Rectal smooth muscle tissue (tissue), 1 donor: Measurements from ENCODE around the gene ST6GALNAC2.
"Not testable (repeated sequence)": the region's sequence is repeated elsewhere in the genome, so short reads cannot be mapped to it uniquely, and the experiment has no call there.

Source experiments
- H3K27ac ChIP-seq: one replicate; pipeline ENCODE4 v1.7.0; 2013; ENCODE audit warnings: low read depth, low read length, inconsistent platforms
- H3K27me3 ChIP-seq: one replicate; pipeline ENCODE4 v1.7.0; 2013; ENCODE audit warnings: low read length; ENCODE audit not compliant: control insufficient read depth, insufficient read depth
- H3K36me3 ChIP-seq: one replicate; pipeline ENCODE4 v1.7.0; 2013; ENCODE audit warnings: low read length; ENCODE audit not compliant: control insufficient read depth, insufficient read depth
- H3K4me1 ChIP-seq: one replicate; pipeline ENCODE4 v1.7.0; 2013; ENCODE audit warnings: low read length; ENCODE audit not compliant: control insufficient read depth, insufficient read depth
- H3K4me3 ChIP-seq: one replicate; pipeline ENCODE4 v1.7.0; 2013; ENCODE audit warnings: low read length
- H3K9ac ChIP-seq: one replicate; pipeline ENCODE4 v1.7.0; 2013; ENCODE audit warnings: low read length

The ST6GALNAC2 gene

GRCh38 chr17:76538281-76538931 lies 47.3 kb downstream of the ST6GALNAC2 start:
- Histone ChIP-seq H3K4me1 (peaks cover 9% of the 10 kb centered on the region), H3K27ac (no peak overlapping the region), H3K9ac (no peak overlapping the region)

GRCh38 chr17:76537578-76538280 lies 47.9 kb downstream of the ST6GALNAC2 start, which contains the start of gene CYGB:
TSS of gene CYGB (minus strand) at chr17:76537709. CDS start at chr17:76537542, 167 bp downstream.
- Histone ChIP-seq H3K4me1 (peaks cover 9% of the 10 kb centered on the region), H3K27ac (peak within 1 kb of the TSS; percentile 30), H3K36me3 (no peaks in the 10 kb centered on the region), H3K4me3 (peak within 1 kb of the TSS; percentile 52), H3K27me3 (peaks cover 8% of the 10 kb centered on the region), H3K9ac (no peak within 1 kb of the TSS)

More at GRCh38 chr17:76538281-76538931, 47.3 kb downstream of the ST6GALNAC2 start:
- H3K4me3 ChIP-seq: peak overlapping the region; percentile 24
- peaks cover 8% of the 10 kb centered on the region for H3K27me3 ChIP-seq
- no peaks in the 10 kb centered on the region for H3K36me3 ChIP-seq

- Histone ChIP-seq H3K4me3 (peak overlapping the region; percentile 52), H3K4me1 (peaks cover 9% of the 10 kb centered on the region), H3K27ac (peak overlapping the region; percentile 30), H3K36me3 (no peaks in the 10 kb centered on the region), H3K27me3 (peaks cover 8% of the 10 kb centered on the region), H3K9ac (no peak overlapping the region)
These were observed 48.4 kb downstream of the ST6GALNAC2 start for GRCh38 chr17:76537288-76537577.

GRCh38 chr17:76536511-76537287 lies 49.0 kb downstream of the ST6GALNAC2 start:
- peak overlapping the region; percentile 52 for H3K4me3 ChIP-seq
- H3K27ac ChIP-seq: peak overlapping the region; percentile 30
- no peak overlapping the region for H3K9ac ChIP-seq
- peaks cover 8% of the 10 kb centered on the region for H3K27me3 ChIP-seq
- peaks cover 9% of the 10 kb centered on the region for H3K4me1 ChIP-seq
- H3K36me3 ChIP-seq: no peaks in the 10 kb centered on the region

- Histone ChIP-seq H3K27me3 (peaks cover 8% of the 10 kb centered on the region), H3K36me3 (no peaks in the 10 kb centered on the region), H3K4me1 (peaks cover 6% of the 10 kb centered on the region), H3K27ac (no peak overlapping the region), H3K4me3 (no peak overlapping the region), H3K9ac (no peak overlapping the region)
These were observed 49.7 kb downstream of the ST6GALNAC2 start for GRCh38 chr17:76535788-76536510.

- Histone ChIP-seq H3K27ac (no peak overlapping the region), H3K36me3 (no peaks in the 10 kb centered on the region), H3K27me3 (peaks cover 8% of the 10 kb centered on the region), H3K4me3 (no peak overlapping the region), H3K9ac (no peak overlapping the region), H3K4me1 (peaks cover 6% of the 10 kb centered on the region)
These were observed 50.6 kb downstream of the ST6GALNAC2 start for GRCh38 chr17:76534831-76535732.

GRCh38 chr17:76533640-76534359 lies 51.9 kb downstream of the ST6GALNAC2 start:
- not testable (repeated sequence) for H3K9ac ChIP-seq, H3K27ac ChIP-seq, H3K36me3 ChIP-seq, H3K27me3 ChIP-seq, H3K4me3 ChIP-seq
- H3K4me1 ChIP-seq: peaks cover 12% of the 10 kb centered on the region

GRCh38 chr17:76532072-76532651 lies 53.5 kb downstream of the ST6GALNAC2 start:
- Histone ChIP-seq H3K36me3 (no peaks in the 10 kb centered on the region), H3K4me3 (no peak overlapping the region), H3K9ac (no peak overlapping the region), H3K27ac (no peak overlapping the region), H3K27me3 (peaks cover 6% of the 10 kb centered on the region), H3K4me1 (peaks cover 12% of the 10 kb centered on the region)

- Histone ChIP-seq H3K27ac (peak overlapping the region; percentile 75), H3K4me1 (peaks cover 12% of the 10 kb centered on the region)
These were observed 54.1 kb downstream of the ST6GALNAC2 start for GRCh38 chr17:76531486-76532038.

GRCh38 chr17:76530811-76531485 lies 54.7 kb downstream of the ST6GALNAC2 start:
- Histone ChIP-seq H3K27me3 (no peaks in the 10 kb centered on the region), H3K9ac (no peak overlapping the region), H3K36me3 (no peaks in the 10 kb centered on the region), H3K4me3 (no peak overlapping the region), H3K4me1 (peaks cover 12% of the 10 kb centered on the region), H3K27ac (peak overlapping the region; percentile 75)

More at GRCh38 chr17:76531486-76532038, 54.1 kb downstream of the ST6GALNAC2 start:
- Histone ChIP-seq H3K36me3 (no peaks in the 10 kb centered on the region), H3K27me3 (peaks cover 2% of the 10 kb centered on the region), H3K9ac (no peak overlapping the region), H3K4me3 (no peak overlapping the region)
